Subcutaneous adipose tissue (tissue), 4 donors: ENCODE data around the gene ZZZ3. TPM values are rescaled to one million over a fixed set of nuclear protein-coding genes. Genes with fewer than 3 reads are reported as not detected.

Source experiments
- CTCF ChIP-seq: fragments of 450-650 bp; IDR thresholded peaks from one replicate; pipeline ENCODE4 v1.5.1; 2016; ENCODE audit warnings: low read depth, mild to moderate bottlenecking, control low read depth, antibody characterized with exemption, moderate library complexity
- small RNA-seq: library from RNA; depleted of rRNA; stranded (forward); fragments of <200 nt; gene quantifications from one replicate; pipeline ENCODE3, GENCODE V24; 2016
- total RNA-seq, 4 donors: library from RNA; depleted of rRNA; stranded (reverse); fragments of >200 nt; gene quantifications; one replicate each; pipeline ENCODE4 v1.1.0, GENCODE V29; 2016

ZZZ3 gene
- total RNA-seq, 4 donors from 2014 or later = 45.7 to 57.7 (median 53.0) TPM

GRCh38 chr1:77649127-77649526, 33.3 kb downstream of the ZZZ3 start:
- no peak for TF ChIP-seq CTCF

- no peak for TF ChIP-seq CTCF
Observed at GRCh38 chr1:77643456-77643855, 39.0 kb downstream of the ZZZ3 start.

- TF ChIP-seq CTCF = no peak
Observed at GRCh38 chr1:77642941-77643340, 39.5 kb downstream of the ZZZ3 start.

- TF ChIP-seq CTCF = no peak
Observed at GRCh38 chr1:77642196-77642595, 40.3 kb downstream of the ZZZ3 start.

- TF ChIP-seq CTCF = no peak
Observed at GRCh38 chr1:77639557-77640069, 42.8 kb downstream of the ZZZ3 start.

- no peak for TF ChIP-seq CTCF
Observed at GRCh38 chr1:77639056-77639455, 43.4 kb downstream of the ZZZ3 start.

GRCh38 chr1:77636864-77637263, 45.6 kb downstream of the ZZZ3 start:
- no peak for TF ChIP-seq CTCF

Small RNAs within 50 kb of the gene (small RNA-seq; reads per million reads assigned to genes)
- not detected for gene RN7SL370P

Other genes with a start within 250 kb of the ZZZ3 start
- gene USP33, start 77.2 kb upstream of the ZZZ3 start, total RNA-seq = 100 to 1,000 TPM; 126 to 175 (median 142) TPM
- 10 to 100 TPM; 18.6 to 28.6 (median 23.1) TPM for gene MIGA1, start 97.0 kb upstream of the ZZZ3 start, total RNA-seq
- 10 to 100 TPM; 15.0 to 27.6 (median 23.7) TPM for gene NEXN, start 206.0 kb upstream of the ZZZ3 start, total RNA-seq